ENCODE measurements around the gene HSF2BP.

DNA sequence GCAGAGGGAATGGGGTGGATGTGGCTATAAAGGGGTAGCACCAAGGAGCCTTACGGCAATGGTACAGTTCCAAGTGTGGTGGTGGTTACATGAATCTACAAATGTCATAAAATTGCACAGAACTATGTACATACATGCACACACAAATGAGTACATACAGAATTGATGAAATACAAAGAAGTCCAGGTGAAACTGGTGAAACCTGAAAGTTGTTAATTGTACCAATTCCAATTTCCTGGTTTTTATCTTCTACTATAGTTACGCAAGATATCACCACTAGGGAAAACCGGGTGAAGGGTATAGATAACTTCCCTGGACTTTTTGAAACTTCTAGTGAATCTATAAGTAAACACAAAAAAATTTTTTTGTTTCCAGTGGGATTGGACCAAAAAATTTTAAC, 18.9 kb downstream of the HSF2BP start:
- TF ChIP-seq CTCF (IDR thresholded peaks at IDR 0.05; ENCODE audit: control extremely low read depth in 1 of 3, insufficient read depth in 1 of 3, low read depth in 1 of 3, low read length in 3 of 3) (no peak), KDM1A (IDR thresholded peaks at IDR 0.05; ENCODE audit: borderline replicate concordance, low read length) (no peak), POLR2AphosphoS5 (IDR thresholded peaks at IDR 0.05; ENCODE audit: low read depth, low read length) (no peak), EZH2 (IDR thresholded peaks at IDR 0.05; ENCODE audit: low read depth, low read length, severe bottlenecking) (no peak), EP300 (IDR thresholded peaks at IDR 0.05; ENCODE audit: borderline replicate concordance in 1 of 2, low read depth in 2 of 2, low read length in 2 of 2) (no peak), CEBPB (IDR thresholded peaks at IDR 0.05; ENCODE audit: low read depth, low read length) (peak; percentile 6; the same call in 1 of the 2 replicates), POLR2A (IDR thresholded peaks at IDR 0.05; ENCODE audit: control extremely low read depth in 1 of 2, low read depth in 2 of 2, low read length in 2 of 2) (no peak), TCF12 (IDR thresholded peaks at IDR 0.05; ENCODE audit: low read depth, low read length) (no peak), SP1 (IDR thresholded peaks at IDR 0.05; ENCODE audit: low read depth, low read length) (no peak), RNF2 (IDR thresholded peaks at IDR 0.05; ENCODE audit: borderline replicate concordance, low read depth, low read length, missing control alignments, poor library complexity, severe bottlenecking) (no peak), YY1 (IDR thresholded peaks at IDR 0.05; ENCODE audit: low read depth, low read length) (no peak), TAF1 (IDR thresholded peaks at IDR 0.05; ENCODE audit: low read depth, low read length) (no peak), ASH2L (IDR thresholded peaks at IDR 0.05; ENCODE audit: low read length) (no peak)
- TF ChIP-seq, protein P1, sequence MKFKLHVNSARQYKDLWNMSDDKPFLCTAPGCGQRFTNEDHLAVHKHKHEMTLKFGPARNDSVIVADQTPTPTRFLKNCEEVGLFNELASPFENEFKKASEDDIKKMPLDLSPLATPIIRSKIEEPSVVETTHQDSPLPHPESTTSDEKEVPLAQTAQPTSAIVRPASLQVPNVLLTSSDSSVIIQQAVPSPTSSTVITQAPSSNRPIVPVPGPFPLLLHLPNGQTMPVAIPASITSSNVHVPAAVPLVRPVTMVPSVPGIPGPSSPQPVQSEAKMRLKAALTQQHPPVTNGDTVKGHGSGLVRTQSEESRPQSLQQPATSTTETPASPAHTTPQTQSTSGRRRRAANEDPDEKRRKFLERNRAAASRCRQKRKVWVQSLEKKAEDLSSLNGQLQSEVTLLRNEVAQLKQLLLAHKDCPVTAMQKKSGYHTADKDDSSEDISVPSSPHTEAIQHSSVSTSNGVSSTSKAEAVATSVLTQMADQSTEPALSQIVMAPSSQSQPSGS (IDR thresholded peaks at IDR 0.05; ENCODE audit: low read length), result no peak
